ENCODE measurements around the gene NMUR2.

- TF ChIP-seq, protein P1, sequence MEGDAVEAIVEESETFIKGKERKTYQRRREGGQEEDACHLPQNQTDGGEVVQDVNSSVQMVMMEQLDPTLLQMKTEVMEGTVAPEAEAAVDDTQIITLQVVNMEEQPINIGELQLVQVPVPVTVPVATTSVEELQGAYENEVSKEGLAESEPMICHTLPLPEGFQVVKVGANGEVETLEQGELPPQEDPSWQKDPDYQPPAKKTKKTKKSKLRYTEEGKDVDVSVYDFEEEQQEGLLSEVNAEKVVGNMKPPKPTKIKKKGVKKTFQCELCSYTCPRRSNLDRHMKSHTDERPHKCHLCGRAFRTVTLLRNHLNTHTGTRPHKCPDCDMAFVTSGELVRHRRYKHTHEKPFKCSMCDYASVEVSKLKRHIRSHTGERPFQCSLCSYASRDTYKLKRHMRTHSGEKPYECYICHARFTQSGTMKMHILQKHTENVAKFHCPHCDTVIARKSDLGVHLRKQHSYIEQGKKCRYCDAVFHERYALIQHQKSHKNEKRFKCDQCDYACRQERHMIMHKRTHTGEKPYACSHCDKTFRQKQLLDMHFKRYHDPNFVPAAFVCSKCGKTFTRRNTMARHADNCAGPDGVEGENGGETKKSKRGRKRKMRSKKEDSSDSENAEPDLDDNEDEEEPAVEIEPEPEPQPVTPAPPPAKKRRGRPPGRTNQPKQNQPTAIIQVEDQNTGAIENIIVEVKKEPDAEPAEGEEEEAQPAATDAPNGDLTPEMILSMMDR (IDR thresholded peaks at IDR 0.05 in 4 of 5, conservative IDR thresholded peaks at IDR 0.05 in 1 of 5): no peak
- no peak for TF ChIP-seq POLR2A (IDR thresholded peaks at IDR 0.05)
Observed at GRCh38 chr5:152439791-152440190, 34.7 kb upstream of the NMUR2 start.

Data from gastrocnemius medialis (tissue), 4 donors.